ENCODE data around the gene C17orf67.
A peak's percentile ranks its signal among the peaks of the same experiment; 100 is the strongest.

Gene C17orf67

DNA sequence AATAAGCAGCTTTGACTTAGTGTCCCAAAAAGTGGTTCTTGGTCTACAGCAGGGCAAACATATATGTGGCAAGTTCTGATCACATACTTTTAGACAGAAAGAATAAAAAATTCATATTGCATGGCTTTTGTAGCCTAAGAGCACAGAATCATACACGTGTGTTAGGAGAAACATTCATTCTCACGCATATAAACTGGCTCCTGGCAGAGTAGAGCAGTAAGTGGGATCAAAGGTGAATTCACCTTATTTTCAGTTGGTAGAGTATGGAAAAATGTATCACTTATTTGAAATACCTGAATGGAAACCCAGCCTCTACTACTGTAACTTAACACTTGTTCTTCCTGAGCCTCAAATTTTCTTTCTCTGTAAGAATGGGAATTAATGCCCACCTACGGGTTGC is 35.0 kb upstream of the C17orf67 start:
- TF ChIP-seq, protein P1, sequence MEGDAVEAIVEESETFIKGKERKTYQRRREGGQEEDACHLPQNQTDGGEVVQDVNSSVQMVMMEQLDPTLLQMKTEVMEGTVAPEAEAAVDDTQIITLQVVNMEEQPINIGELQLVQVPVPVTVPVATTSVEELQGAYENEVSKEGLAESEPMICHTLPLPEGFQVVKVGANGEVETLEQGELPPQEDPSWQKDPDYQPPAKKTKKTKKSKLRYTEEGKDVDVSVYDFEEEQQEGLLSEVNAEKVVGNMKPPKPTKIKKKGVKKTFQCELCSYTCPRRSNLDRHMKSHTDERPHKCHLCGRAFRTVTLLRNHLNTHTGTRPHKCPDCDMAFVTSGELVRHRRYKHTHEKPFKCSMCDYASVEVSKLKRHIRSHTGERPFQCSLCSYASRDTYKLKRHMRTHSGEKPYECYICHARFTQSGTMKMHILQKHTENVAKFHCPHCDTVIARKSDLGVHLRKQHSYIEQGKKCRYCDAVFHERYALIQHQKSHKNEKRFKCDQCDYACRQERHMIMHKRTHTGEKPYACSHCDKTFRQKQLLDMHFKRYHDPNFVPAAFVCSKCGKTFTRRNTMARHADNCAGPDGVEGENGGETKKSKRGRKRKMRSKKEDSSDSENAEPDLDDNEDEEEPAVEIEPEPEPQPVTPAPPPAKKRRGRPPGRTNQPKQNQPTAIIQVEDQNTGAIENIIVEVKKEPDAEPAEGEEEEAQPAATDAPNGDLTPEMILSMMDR (conservative IDR thresholded peaks at IDR 0.05), result no peak
- no peak for TF ChIP-seq ZFX (IDR thresholded peaks at IDR 0.05)
- H3K27ac ChIP-seq, result no peak overlapping the region

DNA sequence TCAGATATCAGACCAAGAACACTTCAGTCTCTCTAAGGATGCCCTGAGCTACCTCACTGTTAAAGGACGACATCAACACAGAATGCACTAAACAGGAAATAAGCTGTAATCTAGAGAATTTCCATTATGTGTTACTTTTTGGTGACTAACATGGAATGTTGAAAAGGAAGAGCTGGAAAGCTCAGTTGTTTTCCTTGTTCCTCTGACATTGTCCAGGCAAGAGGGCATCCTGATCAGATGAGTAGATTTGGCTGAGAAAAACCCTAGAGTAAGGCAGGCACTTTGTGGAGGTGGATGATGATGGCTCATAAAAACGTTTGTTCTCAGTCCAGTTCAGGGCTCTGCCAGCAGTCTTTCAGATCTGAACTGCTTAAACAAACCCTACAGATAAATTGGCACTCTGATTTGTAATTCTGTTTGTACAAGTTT is 34.2 kb upstream of the C17orf67 start:
- peak overlapping the region; percentile 7 for H3K27ac ChIP-seq

DNA sequence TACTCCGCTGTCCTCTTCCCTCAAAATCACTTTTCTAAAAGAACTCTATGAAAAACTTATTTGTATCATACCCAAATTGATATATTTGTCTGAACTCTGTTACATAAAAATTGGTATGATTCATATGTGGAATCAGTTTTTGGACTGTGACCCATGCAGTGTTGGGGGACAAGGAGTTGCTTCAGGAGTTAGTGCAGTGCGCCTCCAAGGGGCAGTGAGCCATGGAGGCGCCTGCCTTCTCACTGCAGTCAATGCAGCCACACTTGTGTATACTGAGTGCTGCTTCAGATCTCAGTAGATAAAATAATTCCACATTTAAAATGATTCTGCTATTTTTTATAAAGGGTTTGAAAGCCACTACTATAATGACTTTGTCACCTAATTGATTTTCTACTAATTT is 32.8 kb upstream of the C17orf67 start:
- H3K27ac ChIP-seq, result no peak overlapping the region

More for the DNA sequence above, 34.2 kb upstream of the C17orf67 start:
- TF ChIP-seq ZFX (IDR thresholded peaks at IDR 0.05), result no peak

DNA sequence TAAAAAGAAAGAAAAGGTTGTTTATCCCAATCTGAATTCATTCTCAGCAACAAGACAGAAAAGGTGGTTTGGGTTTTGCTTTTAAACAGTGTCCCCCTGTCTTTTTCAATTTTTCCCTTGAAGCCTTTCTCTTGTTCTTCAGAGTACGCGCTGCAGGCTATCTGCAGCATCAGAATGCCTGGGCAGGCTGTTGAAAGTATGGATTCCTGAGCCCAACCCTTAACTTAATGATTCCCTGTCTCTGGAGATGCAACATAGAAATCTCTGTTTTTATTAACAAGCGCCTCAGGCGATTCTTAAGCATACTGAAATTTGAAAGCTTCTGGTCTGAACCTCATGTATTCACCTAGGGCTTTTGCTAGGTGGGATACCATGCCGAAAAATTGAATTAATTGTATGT is 32.4 kb upstream of the C17orf67 start:
- no peak for TF ChIP-seq ZFX (IDR thresholded peaks at IDR 0.05)
- TF ChIP-seq, protein P1 (conservative IDR thresholded peaks at IDR 0.05), result no peak
- no peak overlapping the region for H3K27ac ChIP-seq

More for the DNA sequence above, 32.8 kb upstream of the C17orf67 start:
- TF ChIP-seq ZFX (IDR thresholded peaks at IDR 0.05), result no peak
- TF ChIP-seq, protein P1 (conservative IDR thresholded peaks at IDR 0.05), result peak; percentile 10; the same call in 1 of the 2 replicates

DNA sequence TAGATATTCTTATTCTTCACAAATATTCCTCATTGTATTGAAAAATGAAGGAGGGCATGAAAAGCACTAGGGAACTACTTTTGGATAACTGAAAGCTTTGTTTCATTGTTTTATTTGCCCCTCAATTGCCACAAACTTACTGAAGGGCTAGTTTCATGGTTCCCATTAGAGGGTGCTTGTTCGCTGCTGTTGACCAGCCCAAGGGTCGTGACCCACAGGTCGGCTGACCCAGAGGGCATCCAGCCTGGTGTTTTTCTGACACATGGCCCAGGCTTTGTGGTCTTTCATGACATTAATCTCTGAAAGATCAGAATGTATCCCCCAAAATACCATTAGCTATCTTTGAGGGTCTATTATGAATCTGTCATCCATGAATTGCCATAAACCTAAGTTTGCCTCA is 30.3 kb upstream of the C17orf67 start:
- no peak for TF ChIP-seq ZFX (IDR thresholded peaks at IDR 0.05)
- TF ChIP-seq, protein P1 (conservative IDR thresholded peaks at IDR 0.05), result no peak
- H3K27ac ChIP-seq, result no peak overlapping the region

DNA sequence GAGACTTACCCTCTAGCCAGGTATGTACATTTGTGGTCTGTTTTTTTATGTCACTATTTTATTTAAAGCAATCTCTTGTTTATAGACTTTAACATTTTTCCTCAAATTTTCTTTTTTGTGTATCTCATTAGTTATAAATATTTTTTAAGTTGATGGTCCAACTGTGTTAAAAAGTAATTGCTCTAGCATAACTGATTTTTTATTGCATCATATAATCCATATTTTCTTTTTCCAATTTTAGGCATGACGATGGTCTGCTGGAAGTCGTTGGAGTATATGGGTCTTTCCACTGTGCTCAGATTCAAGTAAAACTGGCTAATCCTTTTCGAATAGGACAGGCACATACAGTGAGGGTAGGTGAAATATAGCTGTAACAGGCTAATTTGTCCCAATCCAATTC is 28.2 kb upstream of the C17orf67 start:
- no peak overlapping the region for H3K27ac ChIP-seq
- TF ChIP-seq, protein P1 (conservative IDR thresholded peaks at IDR 0.05), result no peak
- TF ChIP-seq ZFX (IDR thresholded peaks at IDR 0.05), result no peak

DNA sequence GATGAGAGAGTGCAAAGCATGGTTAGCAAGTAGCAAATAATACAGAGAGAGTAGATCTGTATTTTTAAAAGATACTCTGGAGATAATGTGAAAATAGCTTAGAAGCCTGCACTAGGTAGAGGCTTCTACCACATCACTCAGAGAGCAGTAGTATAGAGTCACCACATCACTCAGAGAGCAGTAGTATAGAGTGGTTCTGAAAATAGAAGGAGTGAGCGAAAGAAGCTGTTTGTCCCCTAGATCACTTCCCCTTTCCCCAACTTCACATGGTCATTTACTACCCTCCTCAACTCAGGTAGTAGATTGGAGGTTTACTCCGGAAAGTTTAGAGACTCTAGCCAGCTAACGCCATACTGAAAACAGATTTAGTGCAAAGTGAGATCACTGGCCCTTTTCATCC is 17.3 kb upstream of the C17orf67 start:
- no peak overlapping the region for H3K27ac ChIP-seq
- TF ChIP-seq ZFX (IDR thresholded peaks at IDR 0.05), result no peak
- TF ChIP-seq, protein P1 (conservative IDR thresholded peaks at IDR 0.05), result no peak

DNA sequence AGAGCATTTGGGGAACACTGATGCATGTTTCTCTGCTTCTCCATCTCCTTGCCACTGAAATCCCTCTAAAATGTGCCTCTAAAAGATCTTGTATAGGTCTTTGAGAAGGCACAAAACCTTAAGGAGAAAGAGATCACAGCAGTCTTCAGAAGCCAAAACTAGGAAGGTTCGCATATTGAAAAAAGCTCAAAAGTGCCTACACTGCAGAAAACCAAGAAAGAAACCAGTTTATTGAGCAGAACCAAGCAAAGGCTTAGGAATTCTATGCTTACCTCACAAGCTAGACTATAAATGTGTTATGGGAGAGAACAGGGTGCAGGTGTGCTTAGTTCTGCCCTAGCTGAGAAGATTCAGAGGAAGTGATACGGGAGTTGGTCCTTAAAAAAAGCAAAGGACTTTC is 16.9 kb upstream of the C17orf67 start:
- no peak overlapping the region for H3K27ac ChIP-seq
- TF ChIP-seq ZFX (IDR thresholded peaks at IDR 0.05), result no peak
- TF ChIP-seq, protein P1 (conservative IDR thresholded peaks at IDR 0.05), result no peak
